Upper lobe of left lung (tissue), 6 donors: Measurements from ENCODE around the gene ANKLE1. TPM values are rescaled to one million over a fixed set of nuclear protein-coding genes. Genes with fewer than 3 reads are reported as not detected.

Experiments
- ATAC-seq, 2 donors: fragments of 200-7000 bp; cut with Tn5 transposase; one replicate each; pipeline ENCODE4 v1.9.1; 2022; ENCODE audit warnings: mild to moderate bottlenecking in 2 of 2, moderate library complexity in 2 of 2; ENCODE audit not compliant: low FRiP score in 2 of 2
- DNase-seq, 2 donors: peaks; one replicate each; pipeline ENCODE4 v3.0.0-alpha.2; 2019 to 2020
- H3K27ac ChIP-seq, 4 donors: fragments of 200-600 bp; sonication (generic); one replicate each; pipeline ENCODE4 v1.5.1; 2016 to 2019
- H3K27me3 ChIP-seq, 4 donors: fragments of 200-600 bp; sonication (generic); one replicate each; pipeline ENCODE4 v1.5.1; 2017 to 2019
- H3K36me3 ChIP-seq, 4 donors: fragments of 200-600 bp; sonication (generic); one replicate each; pipeline ENCODE4 v1.5.1; 2016 to 2019
- H3K4me1 ChIP-seq, 4 donors: fragments of 200-600 bp; sonication (generic); one replicate each; pipeline ENCODE4 v1.5.1; 2018 to 2019
- H3K4me3 ChIP-seq, 4 donors: fragments of 200-600 bp; sonication (generic); one replicate each; pipeline ENCODE4 v1.5.1; 2017 to 2019; ENCODE audit warnings: mild to moderate bottlenecking in 2 of 4, moderate library complexity in 1 of 4
- H3K9me3 ChIP-seq, 4 donors: fragments of 200-600 bp; sonication (generic); one replicate each; pipeline ENCODE4 v1.5.1; 2018 to 2019
- CTCF ChIP-seq, 6 experiments: fragments of 450-650 bp in 4 of 6; fragments of 200-600 bp in 2 of 6; sonication (generic) in 2 of 6; IDR thresholded peaks; one replicate each; pipeline ENCODE4 v1.5.1; 2016 to 2019; ENCODE audit warnings: antibody characterized with exemption in 6 of 6
- EP300 ChIP-seq, 4 donors: sonication (generic); formaldehyde crosslinking; IDR thresholded peaks; one replicate each; pipeline ENCODE4 v1.5.1; 2017; ENCODE audit warnings: antibody characterized with exemption in 4 of 4, control low read depth in 2 of 4
- POLR2A ChIP-seq, 4 donors: fragments of 450-650 bp; IDR thresholded peaks; one replicate each; pipeline ENCODE4 v1.5.1; 2016 to 2017; ENCODE audit warnings: antibody characterized with exemption in 4 of 4, mild to moderate bottlenecking in 2 of 4
- POLR2AphosphoS5 ChIP-seq, 2 donors: sonication (generic); formaldehyde crosslinking; IDR thresholded peaks; one replicate each; pipeline ENCODE4 v1.5.1; 2017; ENCODE audit warnings: antibody characterized with exemption in 2 of 2
- WGBS, 2 donors: methylation state at CpG; one replicate each; pipeline ENCODE4 v1.1.5; 2017 to 2018; 5-methylcytosine and 5-hydroxymethylcytosine counted together
- total RNA-seq, 6 donors: library from RNA; depleted of rRNA in 4 of 6; stranded (reverse); fragments of >200 nt in 4 of 6; gene quantifications; one replicate each; pipeline versions ENCODE4 v1.1.0 to v1.2.1, GENCODE V29; 2016 to 2021
- donor health status: DM: no; HTN: no; CAD: no; lungs with moderate emphysema.
- donor health status: DM: no; HTN: yes; CAD: no; lungs with severe emphysema.

Gene ANKLE1
- total RNA-seq, 6 donors from 2014 or later = 0.57 to 13.6 (median 1.4) TPM

- WGBS, 2 donors = 16 to 31% methylated on average over 6 to 10 of the region's 27 CpGs
- ATAC-seq = no peak
Measured at GRCh38 chr19:17235971-17236777, 45.5 kb upstream of the ANKLE1 start.

GRCh38 chr19:17236811-17237543, 44.7 kb upstream of the ANKLE1 start:
- no peaks in the 10 kb centered on the region for H3K27me3 ChIP-seq
- peak overlapping the region in 1 of 4 donors; percentile 63 for H3K4me3 ChIP-seq
- 79 to 88% methylated on average over 18 of the region's 18 CpGs for whole genome bisulfite sequencing, 2 donors
- ATAC-seq (no peak), DNase-seq (no peak)
- peak overlapping the region in 3 of 4 donors; percentile 45 to 83 (median 83) for H3K27ac ChIP-seq
- peaks cover 27 to 61% (median 39%) of the 10 kb centered on the region in 4 donors for H3K4me1 ChIP-seq
- TF ChIP-seq CTCF (IDR thresholded peaks at IDR 0.05) (no peak), POLR2AphosphoS5 (IDR thresholded peaks at IDR 0.05) (no peak), EP300 (IDR thresholded peaks at IDR 0.05) (no peak), POLR2A (IDR thresholded peaks at IDR 0.05) (no peak)
- H3K9me3 ChIP-seq = no peaks in the 10 kb centered on the region
- peaks cover 0 to 35% (median 21%) of the 10 kb centered on the region in 4 donors for H3K36me3 ChIP-seq

More at GRCh38 chr19:17235971-17236777, 45.5 kb upstream of the ANKLE1 start:
- peak overlapping the region; percentile 24 to 83 (median 64) for H3K27ac ChIP-seq
- no peak for DNase-seq
- peaks cover 0 to 41% (median 28%) of the 10 kb centered on the region in 4 donors for H3K36me3 ChIP-seq
- no peaks in the 10 kb centered on the region for H3K27me3 ChIP-seq
- H3K4me1 ChIP-seq = peaks cover 25 to 55% (median 36%) of the 10 kb centered on the region in 4 donors
- H3K9me3 ChIP-seq = no peaks in the 10 kb centered on the region
- no peak for TF ChIP-seq POLR2AphosphoS5 (IDR thresholded peaks at IDR 0.05)
- TF ChIP-seq CTCF (IDR thresholded peaks at IDR 0.05) = peak in 1 of 6 experiments; percentile 1
- peak overlapping the region; percentile 19 to 63 (median 56) for H3K4me3 ChIP-seq

GRCh38 chr19:17237747-17238706, 43.7 kb upstream of the ANKLE1 start:
- no peak for ATAC-seq

GRCh38 chr19:17240062-17240752, 41.5 kb upstream of the ANKLE1 start:
- no peak for TF ChIP-seq POLR2A (IDR thresholded peaks at IDR 0.05)
- TF ChIP-seq EP300 (IDR thresholded peaks at IDR 0.05) = no peak
- TF ChIP-seq CTCF (IDR thresholded peaks at IDR 0.05) = no peak
- no peak for TF ChIP-seq POLR2AphosphoS5 (IDR thresholded peaks at IDR 0.05)
- 64 to 68% methylated on average over 24 of the region's 24 CpGs for WGBS, 2 donors
- Histone ChIP-seq H3K27me3 (no peaks in the 10 kb centered on the region), H3K4me3 (no peak overlapping the region), H3K36me3 (peaks cover 0 to 17% (median 6%) of the 10 kb centered on the region in 4 donors), H3K4me1 (peaks cover 28 to 79% (median 51%) of the 10 kb centered on the region in 4 donors), H3K9me3 (no peaks in the 10 kb centered on the region), H3K27ac (peak overlapping the region; percentile 53 to 90 (median 69))
- ATAC-seq (no peak), DNase-seq (no peak)

More at GRCh38 chr19:17237747-17238706, 43.7 kb upstream of the ANKLE1 start:
- Histone ChIP-seq H3K4me3 (no peak overlapping the region), H3K27ac (no peak overlapping the region), H3K9me3 (no peaks in the 10 kb centered on the region), H3K36me3 (peaks cover 0 to 25% (median 12%) of the 10 kb centered on the region in 4 donors), H3K27me3 (no peaks in the 10 kb centered on the region), H3K4me1 (peaks cover 37 to 72% (median 49%) of the 10 kb centered on the region in 4 donors)
- DNase-seq = no peak
- WGBS, 2 donors = 94 to 95% methylated on average over 13 of the region's 13 CpGs
- TF ChIP-seq POLR2A (IDR thresholded peaks at IDR 0.05) = no peak
